HG02973 (cell line): ENCODE measurements around the gene RAB8B.
"Not testable (repeated sequence)": the region's sequence is repeated elsewhere in the genome, so short reads cannot be mapped to it uniquely, and the experiment has no call there.

ENCODE experiments used
- ATAC-seq: cut with Tn5 transposase; IDR thresholded peaks from one replicate; pipeline ENCODE4 v1.9.1; 2021; ENCODE audit warnings: moderate library complexity; ENCODE audit not compliant: unreplicated experiment

The RAB8B gene

DNA sequence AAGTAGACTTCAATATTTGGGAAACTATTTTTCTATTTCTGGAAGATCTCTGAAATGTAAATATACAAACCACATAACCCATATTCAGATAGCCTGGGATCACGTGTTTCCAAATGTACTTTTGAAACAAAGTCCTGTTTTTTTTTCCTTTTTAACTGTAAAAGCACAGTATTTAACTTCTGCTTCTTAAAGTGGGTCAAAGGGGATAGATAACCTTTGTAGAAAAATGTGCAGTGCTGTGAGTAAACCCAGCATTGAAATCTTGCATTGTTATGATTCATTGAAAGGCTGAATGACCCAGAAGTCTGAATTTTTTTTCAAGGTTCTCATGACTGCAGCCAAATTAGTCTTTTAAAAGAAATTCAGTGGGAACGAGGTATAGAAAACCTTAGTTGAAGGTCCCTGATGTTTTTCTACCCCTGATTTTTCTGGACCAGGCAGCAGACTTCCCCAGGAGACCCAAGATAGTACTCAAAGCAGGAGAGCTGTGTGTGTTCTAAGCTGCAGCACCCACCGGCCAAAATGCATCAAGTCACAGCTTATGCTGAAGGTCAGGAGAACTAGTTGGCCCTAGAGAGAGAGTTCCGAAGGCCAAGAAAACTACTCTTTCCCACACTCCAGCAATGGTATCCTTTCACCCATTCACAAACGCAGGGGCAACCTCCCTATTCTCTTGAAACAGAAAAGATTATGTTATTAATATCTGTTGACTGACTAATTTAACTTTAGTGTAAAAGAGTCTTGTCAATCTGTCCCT lies 44.4 kb downstream of the RAB8B start:
- no peak for ATAC-seq

DNA sequence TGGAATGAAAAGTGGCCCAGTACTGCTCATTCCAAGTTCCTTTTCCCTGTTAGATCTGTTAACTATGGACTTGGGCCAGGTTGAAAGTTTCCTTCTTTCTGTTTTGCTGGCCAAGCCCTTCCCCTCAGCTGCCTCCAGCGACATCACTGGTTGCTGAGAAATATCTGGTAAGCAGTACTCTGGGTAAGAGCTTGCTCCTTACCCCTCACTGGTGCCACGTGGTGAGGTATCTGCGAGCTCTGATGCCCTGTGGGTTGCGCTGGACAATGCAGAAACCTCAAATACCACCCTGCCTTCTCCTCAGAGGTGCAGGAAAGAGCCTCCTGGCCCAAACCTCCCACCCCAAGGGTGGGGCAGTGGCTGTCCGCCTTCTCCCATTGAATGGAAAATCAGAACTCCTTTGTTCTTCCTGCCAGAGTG lies 45.1 kb downstream of the RAB8B start:
- ATAC-seq = no peak

DNA sequence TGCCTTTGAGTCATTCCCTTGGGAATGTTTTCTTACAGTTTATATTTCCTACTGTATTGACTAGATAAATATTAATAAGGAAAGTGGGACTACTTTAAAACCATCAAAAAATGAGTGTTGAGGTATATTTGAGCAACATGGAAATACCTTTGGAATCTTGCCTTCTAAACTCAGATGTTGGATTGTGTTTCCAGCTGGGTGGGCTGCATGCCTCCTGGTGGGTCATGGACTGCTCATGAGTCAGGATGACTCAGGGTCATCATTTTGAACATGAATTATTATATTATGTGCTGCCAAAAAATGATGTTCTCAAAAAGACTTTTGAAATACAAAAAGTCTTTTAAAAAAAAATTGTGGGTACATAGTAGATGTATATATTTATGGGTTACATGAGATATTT lies 46.9 kb downstream of the RAB8B start:
- no peak for ATAC-seq

DNA sequence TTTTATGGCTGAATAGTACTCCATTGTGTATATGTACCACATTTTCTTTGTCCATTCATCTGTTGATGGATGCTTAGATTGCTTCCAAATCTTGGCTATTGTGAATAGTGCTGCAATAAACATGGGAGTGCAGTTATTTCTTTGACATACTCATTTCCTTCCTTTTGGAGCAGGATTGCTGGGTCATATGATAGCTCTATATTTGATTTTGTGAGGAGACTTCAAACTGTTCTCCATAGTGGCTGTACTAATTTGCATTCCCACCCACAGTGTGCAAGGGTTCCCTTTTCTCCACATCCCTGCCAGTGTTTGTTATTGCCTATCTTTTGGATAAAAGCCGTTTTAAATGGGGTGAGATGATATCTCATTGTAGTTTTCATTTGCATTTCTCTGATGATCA lies 47.7 kb downstream of the RAB8B start:
- not testable (repeated sequence) for ATAC-seq

DNA sequence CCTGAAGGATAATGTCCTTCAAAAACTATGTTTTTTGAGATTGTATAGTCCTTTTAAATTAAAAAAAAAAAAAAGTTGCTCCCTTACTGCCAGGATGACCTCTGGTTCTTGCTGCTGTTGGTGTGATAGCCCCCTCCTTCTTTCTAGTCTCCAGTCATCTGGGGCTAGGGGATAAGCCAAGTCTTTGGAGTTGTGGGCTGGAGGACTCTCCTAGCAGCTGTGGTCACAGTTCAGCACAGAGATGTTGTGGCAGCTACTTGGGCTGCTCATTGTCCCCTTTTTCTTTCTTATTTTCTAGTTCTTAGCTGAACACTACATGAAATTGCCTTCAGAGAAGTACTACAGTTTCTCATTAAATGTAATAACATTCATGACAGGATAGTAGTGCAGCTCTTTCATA lies 48.8 kb downstream of the RAB8B start:
- no peak for ATAC-seq

DNA sequence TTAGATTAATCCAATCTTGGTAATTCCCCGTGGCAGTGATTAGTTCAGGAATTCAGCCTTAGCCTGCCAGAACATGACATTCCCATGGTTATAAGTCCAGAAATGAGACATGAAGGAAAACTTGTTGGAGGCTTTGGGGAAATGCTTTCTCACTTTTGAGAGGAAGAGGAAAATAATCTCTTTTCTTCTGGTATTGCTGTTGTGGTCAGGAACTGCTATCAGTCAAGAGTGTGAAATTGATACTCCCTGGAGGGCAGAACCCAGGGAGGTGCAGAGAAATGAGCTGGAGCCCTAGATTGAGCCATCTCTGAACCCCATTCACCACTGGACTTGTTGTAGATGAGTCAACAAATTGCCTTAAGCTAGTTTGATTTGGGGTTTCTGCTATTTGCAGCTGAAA lies 49.4 kb downstream of the RAB8B start:
- ATAC-seq = no peak

DNA sequence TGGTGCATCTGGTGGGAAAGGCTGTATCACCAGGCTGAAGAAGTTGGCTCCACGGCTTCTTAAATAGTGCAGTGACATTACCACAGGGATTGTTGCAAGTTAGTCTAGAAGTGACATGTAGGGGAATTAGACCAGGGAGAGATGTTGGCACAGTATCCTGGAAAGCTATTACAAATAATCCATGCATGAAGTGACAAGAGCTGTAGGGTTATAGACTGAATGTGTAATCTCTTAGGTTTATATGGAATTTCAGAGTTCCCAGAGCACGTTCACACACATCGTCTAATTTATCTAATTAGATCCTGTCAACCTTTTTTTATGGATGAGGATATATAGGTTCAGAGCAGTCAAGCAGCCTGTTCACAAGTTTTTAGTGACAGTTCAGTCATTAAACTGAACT lies 50.7 kb downstream of the RAB8B start:
- no peak for ATAC-seq

DNA sequence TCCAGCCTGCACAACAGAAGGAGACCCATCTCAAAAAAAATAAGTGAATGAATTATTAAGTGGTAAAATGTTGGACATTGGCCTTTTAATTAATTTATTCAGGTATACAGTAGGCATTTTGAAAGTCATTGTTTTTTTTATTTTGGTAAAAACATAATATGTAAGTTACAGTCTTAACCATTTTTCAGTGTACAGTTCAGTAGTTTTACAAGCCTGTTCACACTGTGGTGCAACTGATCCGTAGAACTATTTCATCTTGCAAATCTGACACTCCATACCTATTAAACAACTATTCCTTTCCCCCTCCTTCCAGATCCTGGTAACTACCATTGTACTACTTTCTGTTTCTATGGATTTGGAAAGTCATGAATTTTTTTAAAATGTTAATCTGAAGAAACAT lies 51.9 kb downstream of the RAB8B start:
- no peak for ATAC-seq

DNA sequence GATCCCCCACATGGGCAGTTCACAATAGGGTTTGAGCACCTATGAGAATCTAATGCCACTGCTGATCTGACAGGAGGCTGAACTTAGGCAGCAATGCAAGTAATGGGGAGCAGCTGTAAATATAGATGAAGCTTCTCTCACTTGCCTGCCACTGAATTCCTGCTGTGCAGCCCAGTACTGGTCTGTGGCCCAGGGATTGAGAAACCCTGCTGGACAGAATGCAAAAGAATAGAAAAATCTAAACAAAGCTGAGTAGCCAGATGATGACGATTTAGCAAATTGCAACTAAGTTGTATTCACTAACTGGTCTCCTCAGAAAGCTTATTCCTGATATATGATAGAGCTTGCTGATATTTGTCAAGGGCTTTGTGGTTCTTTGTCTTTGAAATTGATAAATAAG lies 53.7 kb downstream of the RAB8B start:
- ATAC-seq = no peak

DNA sequence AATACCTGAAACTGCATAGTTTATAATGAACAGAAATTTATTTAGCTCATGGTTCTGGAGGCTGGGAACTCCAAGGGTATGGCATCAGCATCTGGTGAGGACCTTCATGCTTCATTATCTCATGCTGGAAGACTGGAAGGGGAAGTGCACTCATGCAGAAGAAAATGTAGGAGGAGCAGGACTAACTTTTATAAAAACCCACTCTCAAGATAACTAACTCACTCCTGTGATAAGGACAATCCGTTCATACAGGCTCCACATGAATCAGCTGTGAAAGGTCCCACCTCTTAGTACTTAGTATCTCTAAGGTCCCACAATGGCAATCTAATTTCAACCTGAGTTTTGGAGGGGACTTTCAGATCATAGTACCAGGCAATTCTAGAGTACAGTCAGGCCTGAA lies 54.4 kb downstream of the RAB8B start:
- ATAC-seq = no peak

DNA sequence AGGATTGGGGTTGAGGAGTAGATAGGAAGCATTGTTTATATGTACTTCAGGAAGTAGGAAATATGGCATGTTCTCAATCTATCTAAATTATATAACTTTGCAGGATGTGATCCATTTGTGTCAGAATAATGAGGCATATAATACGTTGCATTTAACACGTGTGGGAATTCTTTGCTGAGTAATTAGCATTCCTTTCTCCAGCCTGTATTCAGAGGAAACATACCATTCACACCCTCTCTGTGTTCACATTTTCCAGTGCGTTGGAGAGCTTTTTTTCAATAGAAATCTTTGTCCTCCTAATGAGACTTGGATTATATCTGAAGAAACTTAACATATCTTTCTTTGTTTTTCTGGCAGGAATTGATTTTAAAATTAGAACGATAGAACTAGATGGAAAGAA lies 55.0 kb downstream of the RAB8B start:
- no peak for ATAC-seq

DNA sequence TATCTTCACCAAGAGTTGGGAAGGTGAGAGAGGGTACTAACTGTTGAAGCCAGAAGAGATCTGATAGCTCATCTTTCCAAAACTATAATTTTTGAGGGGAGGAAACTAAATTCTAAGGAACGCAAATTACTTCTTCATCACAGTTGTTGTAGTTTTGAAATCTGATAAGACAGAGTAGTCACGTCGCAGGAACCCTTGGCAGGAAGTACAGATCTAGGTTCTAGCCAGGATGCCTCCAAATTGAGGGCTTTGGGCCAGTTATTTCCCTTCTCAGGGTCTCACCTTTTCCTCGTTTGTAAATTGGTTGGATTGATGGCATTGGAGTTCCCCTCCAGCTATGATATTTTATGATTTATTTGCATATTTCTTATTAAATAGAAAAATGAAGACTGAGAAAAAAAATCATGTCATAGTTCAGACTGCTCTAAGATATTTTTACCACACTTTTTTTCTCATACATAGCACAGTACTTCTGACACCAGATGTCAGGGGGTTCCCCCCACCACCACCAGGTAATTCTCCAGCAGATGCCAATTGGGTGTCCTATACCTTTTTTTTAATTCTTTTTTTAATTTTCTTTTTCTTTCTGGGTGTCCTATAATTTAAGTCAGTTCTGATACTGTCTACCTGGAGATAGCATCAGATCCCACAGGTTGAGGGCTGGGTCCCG lies 55.7 kb downstream of the RAB8B start:
- no peak for ATAC-seq

DNA sequence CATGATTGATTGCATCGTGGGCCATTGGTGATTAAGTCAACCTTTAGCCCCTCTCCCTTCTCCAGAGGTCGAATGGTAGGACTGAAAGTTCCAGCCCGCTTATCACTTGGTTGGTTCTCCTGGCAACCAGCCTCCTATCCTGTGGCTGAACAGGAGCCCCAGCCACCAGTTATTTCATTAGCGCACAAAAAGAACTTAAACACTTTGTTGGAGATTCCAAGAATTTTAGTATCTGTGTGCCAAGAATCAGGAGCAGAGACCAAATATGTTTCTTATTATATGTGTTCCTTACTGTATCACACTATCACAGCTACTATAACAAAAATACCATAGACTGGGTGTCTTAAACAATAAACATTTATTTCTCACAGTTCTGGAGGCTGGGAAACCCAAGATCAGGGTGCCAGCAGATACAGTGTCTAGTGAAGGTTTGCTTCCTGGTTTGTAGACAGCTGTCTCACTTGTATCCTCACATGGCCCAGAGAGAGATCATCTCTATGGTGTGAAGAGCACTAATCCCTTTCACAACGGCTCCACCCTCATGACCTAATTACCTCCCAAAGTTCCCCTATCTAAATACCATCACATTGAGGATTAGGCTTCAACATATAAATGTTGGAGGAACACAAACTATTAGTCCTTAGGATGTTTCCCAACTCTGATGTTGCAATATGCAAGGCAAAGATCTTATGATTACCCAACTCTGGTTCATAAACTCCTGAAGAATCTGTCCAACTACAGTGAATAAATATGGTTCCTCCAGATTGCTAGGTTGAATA lies 57.5 kb downstream of the RAB8B start:
- no peak for ATAC-seq

DNA sequence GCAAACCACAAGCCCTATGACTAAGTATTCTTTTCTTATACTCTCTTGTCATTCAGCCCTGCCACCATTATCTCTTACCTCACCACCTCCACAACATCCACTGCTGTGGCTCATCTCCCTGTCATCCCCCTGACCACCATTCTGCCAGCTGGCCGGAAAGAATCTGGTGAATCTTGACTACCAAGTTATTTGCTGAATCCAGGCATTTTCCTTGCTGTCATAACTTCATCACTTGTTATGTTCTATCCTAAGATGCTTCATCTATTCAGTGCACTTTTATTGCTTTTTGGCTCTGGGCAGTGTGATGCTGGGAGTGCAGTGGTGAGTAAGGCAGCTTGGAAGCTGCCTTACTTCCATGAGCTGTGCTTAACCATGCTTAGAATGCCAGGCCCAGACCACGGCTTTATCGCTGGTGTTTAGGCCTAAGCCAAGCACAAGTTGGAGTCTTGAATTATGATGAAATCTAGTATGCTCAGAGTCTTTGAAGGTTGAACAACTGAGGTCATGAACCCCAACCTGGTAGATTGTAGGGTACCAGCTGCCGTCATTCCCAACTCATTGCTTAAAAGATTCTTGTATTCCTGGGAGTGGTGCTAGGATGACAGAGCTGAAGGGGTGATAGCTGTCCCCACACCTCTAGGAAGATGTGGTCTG lies 61.0 kb downstream of the RAB8B start:
- no peak for ATAC-seq

DNA sequence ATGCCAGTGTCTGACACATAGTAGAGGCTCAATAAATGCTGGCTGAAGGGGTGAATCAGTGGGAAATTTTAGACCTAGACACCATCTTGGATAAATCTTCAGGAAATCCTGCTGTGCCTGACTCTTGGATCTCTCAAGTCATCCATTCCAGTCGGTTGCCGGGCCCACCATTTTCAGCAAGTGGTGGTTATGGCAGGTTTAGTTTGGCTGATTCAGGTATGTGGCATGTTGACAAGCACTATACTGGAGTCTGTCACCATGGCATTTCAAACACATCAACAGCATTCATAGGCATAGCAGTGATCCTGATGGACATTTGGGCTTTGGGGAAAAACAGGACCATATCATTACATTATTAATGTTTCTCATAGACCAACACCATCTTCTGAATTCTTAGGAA lies 62.3 kb downstream of the RAB8B start:
- ATAC-seq = no peak

DNA sequence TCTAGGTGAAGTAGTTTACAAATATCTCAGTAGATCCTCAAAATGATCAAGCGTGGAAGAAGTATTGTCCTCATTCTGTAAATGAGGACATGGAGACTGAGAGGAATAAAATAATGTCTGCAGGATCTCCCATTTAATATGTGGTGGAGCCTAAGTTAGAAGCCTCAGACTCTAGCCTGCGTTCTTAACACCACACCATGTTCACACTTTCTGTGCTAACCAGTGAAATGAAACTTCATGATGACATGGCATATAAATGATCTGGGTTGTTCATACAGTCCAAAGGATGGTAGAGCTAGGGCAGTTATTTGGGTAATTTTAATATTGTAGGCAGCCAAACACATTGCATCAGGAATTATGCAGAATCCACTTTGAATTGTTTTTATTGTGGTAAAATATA lies 62.9 kb downstream of the RAB8B start:
- ATAC-seq = no peak

DNA sequence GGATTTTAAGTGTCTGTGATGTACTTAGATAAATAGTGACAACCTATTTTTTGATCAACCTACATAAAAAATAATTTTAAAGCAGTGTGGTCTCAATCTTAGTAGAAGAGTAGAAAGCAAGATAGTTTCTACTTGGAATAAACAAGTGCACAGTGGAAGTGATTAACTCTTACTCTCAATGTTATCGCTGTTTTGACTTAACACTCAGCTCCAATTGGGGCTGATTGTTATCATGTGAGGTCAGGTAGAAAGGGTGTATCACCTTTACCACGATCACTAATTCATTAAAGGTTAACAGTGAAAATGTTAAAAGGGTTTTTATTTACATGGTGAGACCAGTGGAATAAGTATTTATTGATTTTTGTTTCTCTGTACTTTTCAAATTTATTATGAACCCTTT lies 65.6 kb downstream of the RAB8B start:
- ATAC-seq = no peak

DNA sequence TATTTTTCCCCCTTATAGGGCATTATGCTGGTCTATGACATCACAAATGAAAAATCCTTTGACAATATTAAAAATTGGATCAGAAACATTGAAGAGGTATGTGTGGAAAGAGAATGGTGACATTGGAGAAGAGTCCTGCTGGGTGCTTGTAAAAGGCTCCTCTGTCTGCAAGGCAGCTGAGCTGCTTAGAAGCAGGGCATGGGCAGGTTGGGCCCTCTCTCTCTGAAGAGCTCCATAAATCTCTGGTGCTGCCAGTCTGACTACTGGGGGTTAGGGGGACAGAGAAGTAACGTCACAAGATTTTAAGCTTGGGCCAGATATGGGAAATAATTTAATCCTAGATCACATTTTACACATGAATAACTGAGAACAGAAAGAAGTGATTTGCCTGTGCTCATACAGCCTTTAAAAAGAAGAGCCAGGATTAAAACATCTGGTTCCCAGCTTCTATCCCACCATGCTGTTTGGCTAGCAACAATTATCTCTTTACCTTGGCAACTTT lies 66.1 kb downstream of the RAB8B start:
- ATAC-seq = no peak

DNA sequence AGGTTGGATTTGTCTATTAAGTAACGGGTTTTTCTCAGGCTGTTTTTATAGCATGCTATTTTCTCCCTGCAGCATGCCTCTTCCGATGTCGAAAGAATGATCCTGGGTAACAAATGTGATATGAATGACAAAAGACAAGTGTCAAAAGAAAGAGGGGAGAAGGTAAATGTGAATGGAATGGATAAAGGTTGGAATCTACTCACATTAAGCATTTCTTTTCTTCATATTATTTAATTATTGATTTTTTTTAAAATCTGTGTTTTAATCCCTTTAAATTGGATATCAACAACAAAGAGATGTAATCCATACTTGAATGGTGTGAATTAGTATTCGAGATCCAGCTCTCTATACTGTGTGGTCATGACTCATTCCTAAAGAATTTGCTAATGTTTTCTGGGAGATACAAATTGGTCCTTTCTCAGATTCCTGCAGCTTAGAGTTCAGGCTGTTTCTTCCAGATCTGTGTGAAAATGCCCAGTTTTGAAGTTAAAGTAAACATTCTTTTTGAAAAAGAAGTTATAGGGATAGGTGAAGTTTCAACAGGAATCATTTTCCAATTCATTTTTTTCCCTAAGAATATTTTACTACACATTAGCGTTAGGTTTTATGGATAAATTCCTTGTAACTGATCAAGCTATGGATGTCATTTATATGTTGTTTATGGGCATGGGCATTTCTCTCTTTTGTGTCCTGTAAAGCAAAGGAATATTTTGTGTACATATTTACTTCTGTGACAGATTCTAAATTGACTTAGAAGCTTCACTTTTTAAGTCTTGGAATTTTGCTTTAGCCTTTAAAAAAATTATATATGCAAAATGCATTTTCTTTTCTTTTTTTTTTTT lies 67.2 kb downstream of the RAB8B start:
- no peak for ATAC-seq

DNA sequence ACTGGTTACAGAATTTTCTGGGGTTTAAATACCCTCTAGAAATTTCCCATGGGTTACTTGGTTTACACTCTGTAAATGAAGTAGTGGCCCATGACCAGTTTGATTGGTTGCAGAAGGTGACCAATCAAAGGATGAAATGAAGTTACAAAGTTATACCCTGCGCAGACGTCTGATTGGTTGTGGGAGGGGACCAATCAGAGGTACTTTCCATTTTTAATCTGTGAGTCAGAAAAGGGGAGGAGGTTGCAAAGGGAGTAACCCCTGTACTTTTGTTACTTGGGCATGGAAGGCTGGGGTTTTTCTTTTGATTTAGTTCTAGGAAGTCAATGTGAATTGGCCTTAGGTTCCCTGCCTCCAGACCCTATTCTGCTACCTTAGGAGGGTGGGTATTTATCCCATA lies 69.3 kb downstream of the RAB8B start:
- ATAC-seq = no peak
